Thymus (tissue), 14 donors: ENCODE measurements around the gene SMIM8. TPM values are rescaled to one million over a fixed set of nuclear protein-coding genes. Genes with fewer than 3 reads are reported as not detected.

Experiments
- DNase-seq, 9 donors: peaks; one replicate each; pipeline ENCODE4 v3.0.0-alpha.2; 2013; ENCODE audit warnings: low spot score in 9 of 9, low read depth in 6 of 9, missing footprints in 1 of 9
- H3K27ac ChIP-seq, 2 donors: one replicate each; pipeline ENCODE4 v1.5.1; 2013; ENCODE audit warnings: control low read depth in 1 of 2, low read depth in 1 of 2, low read length in 1 of 2, mild to moderate bottlenecking in 1 of 2, moderate library complexity in 1 of 2
- H3K27me3 ChIP-seq, 2 donors: one replicate each; pipeline ENCODE4 v1.5.1; 2013; ENCODE audit warnings: low read length in 1 of 2; ENCODE audit not compliant: control insufficient read depth in 2 of 2, insufficient read depth in 1 of 2
- H3K36me3 ChIP-seq, 2 donors: one replicate each; pipeline ENCODE4 v1.5.1; 2013; ENCODE audit warnings: low read length in 1 of 2, mild to moderate bottlenecking in 1 of 2, moderate library complexity in 1 of 2; ENCODE audit not compliant: control insufficient read depth in 2 of 2, insufficient read depth in 2 of 2
- H3K4me1 ChIP-seq, 2 donors: one replicate each; pipeline ENCODE4 v1.5.1; 2013; ENCODE audit warnings: low read length in 2 of 2; ENCODE audit not compliant: control insufficient read depth in 2 of 2, insufficient read depth in 2 of 2
- H3K4me3 ChIP-seq, 2 donors: one replicate each; pipeline ENCODE4 v1.5.1; 2013; ENCODE audit warnings: low read length in 2 of 2, control low read depth in 1 of 2, mild to moderate bottlenecking in 1 of 2
- H3K9me3 ChIP-seq, 2 donors: one replicate each; pipeline ENCODE4 v1.5.1; 2013; ENCODE audit warnings: low read length in 1 of 2, mild to moderate bottlenecking in 1 of 2; ENCODE audit not compliant: control insufficient read depth in 2 of 2, insufficient read depth in 1 of 2
- WGBS: extraction: QIAGEN DNeasy Blood & Tissue Kit; methylation state at CpG from one replicate; pipeline ENCODE4 v1.1.7; 2013; 5-methylcytosine and 5-hydroxymethylcytosine counted together
- long read RNA-seq, 10 donors: transcript quantifications; one replicate each; lab custom pipeline, GENCODE V29; 2026
- polyA plus RNA-seq: library from polyadenylated mRNA; stranded (reverse); fragments of 200-250 nt; gene quantifications from one replicate; pipeline ENCODE4 v1.2.3, GENCODE V29; 2013
- total RNA-seq: library from RNA; stranded (reverse); fragments of 120-200 nt; gene quantifications from one replicate; pipeline ENCODE4 v1.2.4, GENCODE V29; 2013
- donor health status: healthy.

The SMIM8 gene
- 8.3 TPM for total RNA-seq
- 8.8 TPM for polyA plus RNA-seq
- long read RNA-seq, donor 1, partial matches to known transcripts = 0 of 3 reads
- long read RNA-seq, donor 1, other reads (novel, unspliced or antisense) = 0 of 3 reads
- long read RNA-seq, donor 2 = 0 reads
- long read RNA-seq, donor 3, transcript SMIM8-201 (3 exons, 2,405 nt) = major isoform, 15 of 22 reads
- long read RNA-seq, donor 3, partial matches to known transcripts = 6 of 22 reads
- long read RNA-seq, donor 3, other reads (novel, unspliced or antisense) = 0 of 22 reads
- long read RNA-seq, donor 4, partial matches to known transcripts = 0 of 2 reads
- long read RNA-seq, donor 4, other reads (novel, unspliced or antisense) = 0 of 2 reads
- long read RNA-seq, donor 5, transcript SMIM8-201 (3 exons, 2,405 nt) = major isoform, 12 of 17 reads
- long read RNA-seq, donor 5, partial matches to known transcripts = 5 of 17 reads
- long read RNA-seq, donor 5, other reads (novel, unspliced or antisense) = 0 of 17 reads
- long read RNA-seq, donor 6, transcript SMIM8-201 (3 exons, 2,405 nt) = major isoform, 7 of 7 reads
- long read RNA-seq, donor 6, partial matches to known transcripts = 0 of 7 reads
- long read RNA-seq, donor 6, other reads (novel, unspliced or antisense) = 0 of 7 reads
- long read RNA-seq, donor 7, transcript SMIM8-201 (3 exons, 2,405 nt) = major isoform, 13 of 15 reads
- long read RNA-seq, donor 7, partial matches to known transcripts = 0 of 15 reads
- long read RNA-seq, donor 7, other reads (novel, unspliced or antisense) = 0 of 15 reads
- long read RNA-seq, donor 8, partial matches to known transcripts = 0 of 5 reads
- long read RNA-seq, donor 8, other reads (novel, unspliced or antisense) = 0 of 5 reads
- long read RNA-seq, donor 9, transcript SMIM8-201 (3 exons, 2,405 nt) = major isoform, 8 of 8 reads
- long read RNA-seq, donor 9, partial matches to known transcripts = 0 of 8 reads
- long read RNA-seq, donor 9, other reads (novel, unspliced or antisense) = 0 of 8 reads
- long read RNA-seq, donor 10, partial matches to known transcripts = 0 of 6 reads
- long read RNA-seq, donor 10, other reads (novel, unspliced or antisense) = 0 of 6 reads

- peak; percentile 39 to 88 (median 72) for DNase-seq
- Histone ChIP-seq H3K9me3 (no peaks in the 10 kb centered on the region), H3K4me1 (no peaks in the 10 kb centered on the region), H3K27me3 (no peaks in the 10 kb centered on the region), H3K4me3 (peak within 1 kb of the TSS; percentile 55 to 83), H3K27ac (peak within 1 kb of the TSS; percentile 19 to 80), H3K36me3 (no peaks in the 10 kb centered on the region)
- WGBS = 2% methylated on average over 60 of the region's 60 CpGs
Measured at GRCh38 chr6:87322304-87323212, at the start of gene SMIM8. SMIM8 (plus strand) TSS chr6:87322588; CDS start chr6:87337032, 14,444 bp downstream.

GRCh38 chr6:87274660-87275274, 47.6 kb upstream of the SMIM8 start:
- Histone ChIP-seq H3K4me3 (no peak overlapping the region), H3K36me3 (no peaks in the 10 kb centered on the region), H3K27ac (no peak overlapping the region), H3K4me1 (no peaks in the 10 kb centered on the region), H3K9me3 (no peaks in the 10 kb centered on the region), H3K27me3 (no peaks in the 10 kb centered on the region)
- DNase-seq = no peak
- 97% methylated on average over 7 of the region's 7 CpGs for WGBS

DNA sequence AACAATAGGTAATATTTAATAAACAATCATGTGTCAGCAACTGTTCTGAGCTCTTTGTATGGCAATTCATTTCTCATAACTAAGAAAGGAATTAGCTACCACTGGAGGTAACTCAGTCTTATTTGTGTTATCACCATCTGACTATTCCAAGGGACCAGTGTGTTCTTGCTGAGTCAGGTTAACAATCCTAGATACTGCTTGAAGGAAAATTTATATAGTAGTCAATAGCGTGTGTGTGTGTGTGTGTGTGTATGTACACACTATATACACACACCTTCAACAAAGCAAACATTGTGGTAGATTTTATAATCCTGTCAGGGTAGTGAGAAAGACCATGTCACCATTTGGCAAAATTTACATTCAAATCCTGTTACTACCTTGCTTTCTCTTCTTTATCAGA, 45.8 kb upstream of the SMIM8 start:
- H3K27ac ChIP-seq = no peak overlapping the region
- no peaks in the 10 kb centered on the region for H3K36me3 ChIP-seq
- no peaks in the 10 kb centered on the region for H3K9me3 ChIP-seq
- DNase-seq = no peak
- WGBS = 94% methylated on average over 1 of the region's 1 CpG
- no peak overlapping the region for H3K4me3 ChIP-seq
- no peaks in the 10 kb centered on the region for H3K27me3 ChIP-seq
- H3K4me1 ChIP-seq = no peaks in the 10 kb centered on the region

DNA sequence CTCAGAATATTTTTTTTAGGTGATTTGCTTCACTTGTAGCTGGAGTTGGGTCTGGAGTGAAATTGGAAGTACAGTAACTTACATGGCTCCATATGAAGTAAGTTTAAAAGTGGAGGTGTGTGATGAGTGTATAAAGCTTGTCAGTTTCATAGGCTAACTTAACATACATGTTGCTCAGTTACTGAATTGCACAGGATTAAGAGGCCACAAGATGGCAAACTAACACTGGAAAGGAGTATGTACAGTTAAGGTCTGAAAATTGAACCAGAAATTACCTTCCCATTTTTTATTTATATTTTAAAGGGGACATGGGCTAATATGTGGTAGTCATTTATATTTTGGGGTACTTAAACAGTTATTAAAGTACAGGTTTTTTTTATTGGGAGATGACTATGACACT, 45.3 kb upstream of the SMIM8 start:
- no peak overlapping the region for H3K4me3 ChIP-seq
- H3K9me3 ChIP-seq = no peaks in the 10 kb centered on the region
- H3K36me3 ChIP-seq = no peaks in the 10 kb centered on the region
- DNase-seq = peak in 1 of 9 donors; percentile 6
- H3K4me1 ChIP-seq = no peaks in the 10 kb centered on the region
- H3K27ac ChIP-seq = no peak overlapping the region
- no peaks in the 10 kb centered on the region for H3K27me3 ChIP-seq

DNA sequence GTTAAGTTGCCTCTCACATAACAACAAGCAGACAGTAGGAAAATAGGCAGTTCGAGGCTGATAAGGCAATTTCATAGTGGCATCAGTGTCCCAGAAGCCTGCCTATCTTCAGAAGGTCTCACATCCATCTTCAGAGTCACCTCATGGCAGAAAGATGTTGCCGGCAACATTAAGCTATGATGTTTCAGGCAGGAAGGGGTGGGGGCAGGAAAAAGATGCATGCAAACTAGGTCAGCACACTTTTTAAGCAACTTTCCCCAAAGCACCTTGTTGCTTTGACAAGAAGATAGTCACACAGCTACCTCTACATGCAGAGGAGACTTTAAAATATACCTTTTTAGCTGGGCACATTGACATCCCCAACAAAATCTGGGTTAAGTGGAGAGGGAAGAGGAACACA, 43.2 kb upstream of the SMIM8 start:
- Histone ChIP-seq H3K4me3 (no peak overlapping the region), H3K27ac (no peak overlapping the region), H3K36me3 (no peaks in the 10 kb centered on the region), H3K4me1 (no peaks in the 10 kb centered on the region), H3K9me3 (no peaks in the 10 kb centered on the region), H3K27me3 (no peaks in the 10 kb centered on the region)
- peak in 3 of 9 donors; percentile 6 to 26 (median 20) for DNase-seq
- WGBS = 73% methylated on average over 2 of the region's 2 CpGs

- no peak overlapping the region for H3K4me3 ChIP-seq
- 89% methylated on average over 1 of the region's 1 CpG for WGBS
- H3K27me3 ChIP-seq = no peaks in the 10 kb centered on the region
- H3K27ac ChIP-seq = no peak overlapping the region
- H3K9me3 ChIP-seq = no peaks in the 10 kb centered on the region
- no peaks in the 10 kb centered on the region for H3K36me3 ChIP-seq
- H3K4me1 ChIP-seq = no peaks in the 10 kb centered on the region
- DNase-seq = no peak
Measured at GRCh38 chr6:87281426-87281825, 41.0 kb upstream of the SMIM8 start.

DNA sequence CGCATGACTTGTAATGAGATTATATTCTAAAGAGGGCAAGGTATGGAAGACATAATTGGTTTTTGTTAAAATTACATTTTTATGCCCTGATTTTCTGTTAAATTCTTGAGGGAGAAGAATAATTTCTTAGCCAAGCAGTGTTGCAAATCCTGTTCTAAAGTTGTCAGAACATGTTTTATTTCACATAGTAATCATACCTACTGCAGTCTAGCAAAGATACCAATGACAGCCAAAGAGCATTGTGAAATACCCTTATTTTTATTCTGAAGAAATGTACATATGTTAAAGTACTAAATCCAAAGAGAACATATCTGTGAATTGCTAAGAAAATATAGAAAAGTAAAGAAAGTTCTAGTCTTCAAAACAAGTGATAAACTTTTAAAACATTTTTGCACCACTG, 39.6 kb upstream of the SMIM8 start:
- Histone ChIP-seq H3K36me3 (no peaks in the 10 kb centered on the region), H3K27ac (no peak overlapping the region), H3K4me1 (no peaks in the 10 kb centered on the region), H3K9me3 (no peaks in the 10 kb centered on the region), H3K4me3 (no peak overlapping the region), H3K27me3 (no peaks in the 10 kb centered on the region)
- DNase-seq = no peak
- WGBS = 93% methylated on average over 1 of the region's 1 CpG

- Histone ChIP-seq H3K36me3 (no peaks in the 10 kb centered on the region), H3K27ac (no peak overlapping the region), H3K4me1 (no peaks in the 10 kb centered on the region), H3K9me3 (no peaks in the 10 kb centered on the region), H3K4me3 (no peak overlapping the region), H3K27me3 (no peaks in the 10 kb centered on the region)
- WGBS = 95% methylated on average over 3 of the region's 3 CpGs
- DNase-seq = no peak
Measured at GRCh38 chr6:87283461-87283860, 38.9 kb upstream of the SMIM8 start.
